ENCODE measurements around the gene CYFIP2. TPM values are rescaled to one million over a fixed set of nuclear protein-coding genes. Genes with fewer than 3 reads are reported as not detected.

The CYFIP2 gene
- total RNA-seq, 1 experiment from 2014 or later = 45.1 TPM

DNA sequence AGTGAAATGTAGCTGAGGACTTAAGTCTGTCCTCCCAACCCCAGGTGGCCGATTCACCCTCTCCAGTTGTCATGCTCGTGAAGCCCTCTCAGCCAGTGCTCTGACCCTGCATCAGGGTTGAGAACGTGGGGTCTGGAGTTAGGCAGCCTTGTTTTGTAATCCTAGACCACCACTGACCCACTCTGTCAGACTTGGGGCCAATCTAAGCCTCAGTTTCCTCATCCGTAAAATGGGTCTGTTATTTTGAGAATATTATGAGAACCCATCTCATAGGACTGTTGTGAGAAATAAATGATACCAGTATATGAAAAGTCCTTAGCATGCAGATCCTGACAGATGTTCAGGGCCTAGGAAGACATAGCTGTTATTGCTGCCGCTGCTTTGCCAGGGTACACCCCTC lies 37.1 kb downstream of the CYFIP2 start:
- no peak for ATAC-seq
- Histone ChIP-seq H3K9me3 (ENCODE audit: control insufficient read depth in 1 of 2, insufficient read depth in 1 of 2, low read depth in 1 of 2, low read length in 2 of 2) (no peaks in the 10 kb centered on the region), H3K4me2 (ENCODE audit: low read length) (no peak overlapping the region), H2AFZ (ENCODE audit: low read depth, low read length, poor library complexity, severe bottlenecking) (no peak overlapping the region), H3K27ac (ENCODE audit: low read depth, low read length) (no peak overlapping the region), H4K20me1 (ENCODE audit: insufficient read depth) (no peaks in the 10 kb centered on the region), H3K79me2 (ENCODE audit: insufficient read depth, low read length) (no peaks in the 10 kb centered on the region), H3K36me3 (ENCODE audit: control insufficient read depth in 1 of 2, insufficient read depth in 2 of 2, low read length in 2 of 2) (no peaks in the 10 kb centered on the region), H3K27me3 (ENCODE audit: insufficient read depth, low read length) (no peaks in the 10 kb centered on the region), H3K9me2 (ENCODE audit: insufficient read depth) (no peaks in the 10 kb centered on the region), H3K9ac (ENCODE audit: low read length) (no peak overlapping the region), H3K4me3 (replicated peaks in 1 of 2; ENCODE audit: low read depth in 1 of 2, low read length in 2 of 2) (no peak overlapping the region), H3K4me1 (ENCODE audit: control insufficient read depth in 1 of 2, insufficient read depth in 2 of 2, low read length in 2 of 2) (no peaks in the 10 kb centered on the region)
- TF ChIP-seq, protein P1, sequence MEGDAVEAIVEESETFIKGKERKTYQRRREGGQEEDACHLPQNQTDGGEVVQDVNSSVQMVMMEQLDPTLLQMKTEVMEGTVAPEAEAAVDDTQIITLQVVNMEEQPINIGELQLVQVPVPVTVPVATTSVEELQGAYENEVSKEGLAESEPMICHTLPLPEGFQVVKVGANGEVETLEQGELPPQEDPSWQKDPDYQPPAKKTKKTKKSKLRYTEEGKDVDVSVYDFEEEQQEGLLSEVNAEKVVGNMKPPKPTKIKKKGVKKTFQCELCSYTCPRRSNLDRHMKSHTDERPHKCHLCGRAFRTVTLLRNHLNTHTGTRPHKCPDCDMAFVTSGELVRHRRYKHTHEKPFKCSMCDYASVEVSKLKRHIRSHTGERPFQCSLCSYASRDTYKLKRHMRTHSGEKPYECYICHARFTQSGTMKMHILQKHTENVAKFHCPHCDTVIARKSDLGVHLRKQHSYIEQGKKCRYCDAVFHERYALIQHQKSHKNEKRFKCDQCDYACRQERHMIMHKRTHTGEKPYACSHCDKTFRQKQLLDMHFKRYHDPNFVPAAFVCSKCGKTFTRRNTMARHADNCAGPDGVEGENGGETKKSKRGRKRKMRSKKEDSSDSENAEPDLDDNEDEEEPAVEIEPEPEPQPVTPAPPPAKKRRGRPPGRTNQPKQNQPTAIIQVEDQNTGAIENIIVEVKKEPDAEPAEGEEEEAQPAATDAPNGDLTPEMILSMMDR (IDR thresholded peaks at IDR 0.05 in 2 of 3, conservative IDR thresholded peaks at IDR 0.05 in 1 of 3; ENCODE audit: borderline replicate concordance in 1 of 3, insufficient read depth in 1 of 3, low read depth in 2 of 3, low read length in 2 of 3) = no peak
- no peak for TF ChIP-seq ZNF274 (IDR thresholded peaks at IDR 0.05; ENCODE audit: low read depth, low read length)
- TF ChIP-seq, protein P2, sequence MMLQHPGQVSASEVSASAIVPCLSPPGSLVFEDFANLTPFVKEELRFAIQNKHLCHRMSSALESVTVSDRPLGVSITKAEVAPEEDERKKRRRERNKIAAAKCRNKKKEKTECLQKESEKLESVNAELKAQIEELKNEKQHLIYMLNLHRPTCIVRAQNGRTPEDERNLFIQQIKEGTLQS (IDR thresholded peaks at IDR 0.05) = no peak
- TF ChIP-seq YY1 (IDR thresholded peaks at IDR 0.05; ENCODE audit: extremely low read depth, insufficient replicate concordance, low read depth, low read length) = no peak
- TF ChIP-seq, protein P3, sequence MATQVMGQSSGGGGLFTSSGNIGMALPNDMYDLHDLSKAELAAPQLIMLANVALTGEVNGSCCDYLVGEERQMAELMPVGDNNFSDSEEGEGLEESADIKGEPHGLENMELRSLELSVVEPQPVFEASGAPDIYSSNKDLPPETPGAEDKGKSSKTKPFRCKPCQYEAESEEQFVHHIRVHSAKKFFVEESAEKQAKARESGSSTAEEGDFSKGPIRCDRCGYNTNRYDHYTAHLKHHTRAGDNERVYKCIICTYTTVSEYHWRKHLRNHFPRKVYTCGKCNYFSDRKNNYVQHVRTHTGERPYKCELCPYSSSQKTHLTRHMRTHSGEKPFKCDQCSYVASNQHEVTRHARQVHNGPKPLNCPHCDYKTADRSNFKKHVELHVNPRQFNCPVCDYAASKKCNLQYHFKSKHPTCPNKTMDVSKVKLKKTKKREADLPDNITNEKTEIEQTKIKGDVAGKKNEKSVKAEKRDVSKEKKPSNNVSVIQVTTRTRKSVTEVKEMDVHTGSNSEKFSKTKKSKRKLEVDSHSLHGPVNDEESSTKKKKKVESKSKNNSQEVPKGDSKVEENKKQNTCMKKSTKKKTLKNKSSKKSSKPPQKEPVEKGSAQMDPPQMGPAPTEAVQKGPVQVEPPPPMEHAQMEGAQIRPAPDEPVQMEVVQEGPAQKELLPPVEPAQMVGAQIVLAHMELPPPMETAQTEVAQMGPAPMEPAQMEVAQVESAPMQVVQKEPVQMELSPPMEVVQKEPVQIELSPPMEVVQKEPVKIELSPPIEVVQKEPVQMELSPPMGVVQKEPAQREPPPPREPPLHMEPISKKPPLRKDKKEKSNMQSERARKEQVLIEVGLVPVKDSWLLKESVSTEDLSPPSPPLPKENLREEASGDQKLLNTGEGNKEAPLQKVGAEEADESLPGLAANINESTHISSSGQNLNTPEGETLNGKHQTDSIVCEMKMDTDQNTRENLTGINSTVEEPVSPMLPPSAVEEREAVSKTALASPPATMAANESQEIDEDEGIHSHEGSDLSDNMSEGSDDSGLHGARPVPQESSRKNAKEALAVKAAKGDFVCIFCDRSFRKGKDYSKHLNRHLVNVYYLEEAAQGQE (IDR thresholded peaks at IDR 0.05; ENCODE audit: low read depth) = no peak
- no peak for TF ChIP-seq CEBPB (IDR thresholded peaks at IDR 0.05; ENCODE audit: low read depth)
- TF ChIP-seq SRF (IDR thresholded peaks at IDR 0.05; ENCODE audit: low read depth) = no peak
- no peak for TF ChIP-seq FOSL1 (IDR thresholded peaks at IDR 0.05; ENCODE audit: low read depth)
- TF ChIP-seq, protein P4, sequence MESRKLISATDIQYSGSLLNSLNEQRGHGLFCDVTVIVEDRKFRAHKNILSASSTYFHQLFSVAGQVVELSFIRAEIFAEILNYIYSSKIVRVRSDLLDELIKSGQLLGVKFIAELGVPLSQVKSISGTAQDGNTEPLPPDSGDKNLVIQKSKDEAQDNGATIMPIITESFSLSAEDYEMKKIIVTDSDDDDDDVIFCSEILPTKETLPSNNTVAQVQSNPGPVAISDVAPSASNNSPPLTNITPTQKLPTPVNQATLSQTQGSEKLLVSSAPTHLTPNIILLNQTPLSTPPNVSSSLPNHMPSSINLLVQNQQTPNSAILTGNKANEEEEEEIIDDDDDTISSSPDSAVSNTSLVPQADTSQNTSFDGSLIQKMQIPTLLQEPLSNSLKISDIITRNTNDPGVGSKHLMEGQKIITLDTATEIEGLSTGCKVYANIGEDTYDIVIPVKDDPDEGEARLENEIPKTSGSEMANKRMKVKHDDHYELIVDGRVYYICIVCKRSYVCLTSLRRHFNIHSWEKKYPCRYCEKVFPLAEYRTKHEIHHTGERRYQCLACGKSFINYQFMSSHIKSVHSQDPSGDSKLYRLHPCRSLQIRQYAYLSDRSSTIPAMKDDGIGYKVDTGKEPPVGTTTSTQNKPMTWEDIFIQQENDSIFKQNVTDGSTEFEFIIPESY (IDR thresholded peaks at IDR 0.05; ENCODE audit: extremely low read depth, insufficient replicate concordance, low read length) = no peak
- no peak for TF ChIP-seq EZH2 (IDR thresholded peaks at IDR 0.05)
- no peak for TF ChIP-seq RAD21 (IDR thresholded peaks at IDR 0.05; ENCODE audit: low read depth)
- no peak for TF ChIP-seq SP1 (IDR thresholded peaks at IDR 0.05; ENCODE audit: low read depth)
- TF ChIP-seq ELF1 (IDR thresholded peaks at IDR 0.05; ENCODE audit: borderline replicate concordance, low read depth) = no peak
- TF ChIP-seq, protein P5, sequence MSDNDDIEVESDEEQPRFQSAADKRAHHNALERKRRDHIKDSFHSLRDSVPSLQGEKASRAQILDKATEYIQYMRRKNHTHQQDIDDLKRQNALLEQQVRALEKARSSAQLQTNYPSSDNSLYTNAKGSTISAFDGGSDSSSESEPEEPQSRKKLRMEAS (IDR thresholded peaks at IDR 0.05) = no peak
- no peak for TF ChIP-seq CBX3 (IDR thresholded peaks at IDR 0.05; ENCODE audit: low read depth)
- TF ChIP-seq EGR1 (IDR thresholded peaks at IDR 0.05; ENCODE audit: low read depth) = no peak
- ChIA-PET POLR2A (no interaction called here), CTCF (no interaction called here), RAD21 (ENCODE audit: low non-redundant PET in 1 of 2, low total read pairs in 2 of 2, uncharacterized antibody in 2 of 2, unreplicated experiment in 2 of 2) (no interaction called here)
- no peak for DNase-seq (ENCODE audit: low read depth, low spot score)
- no TSS peak for BruUV-seq (replicated peaks)
- intact Hi-C loops (cut with micrococcal nuclease) = no loop called here

Measured in HCT116 (cell line).